Activated naive CD4-positive, alpha-beta T cell treated with anti-CD3 and anti-CD28 coated beads, Interleukin-2, amount 10 ng/mL, durations not matched to agents 7 days and 5 days (primary cell): Measurements from ENCODE around the gene LRRN4.
A peak's percentile ranks its signal among the peaks of the same experiment; 100 is the strongest.

Experiments
- CTCF ChIA-PET: fragments of 350-600 bp; sonication (Branson Sonifier 250); formaldehyde crosslinking; loops from one replicate; lab custom pipeline; 2021; ENCODE audit warnings: antibody characterized with exemption; lab: Charles Lee
- DNase-seq: peaks from one replicate; pipeline ENCODE4 v3.0.0-alpha.2; 2020
- H3K27ac Mint-ChIP-seq: one replicate; pipeline ENCODE4 v1.8.0; 2021; ENCODE audit warnings: mild to moderate bottlenecking, moderate library complexity, mixed read lengths
- H3K27me3 Mint-ChIP-seq: one replicate; pipeline ENCODE4 v1.8.0; 2021; ENCODE audit warnings: mild to moderate bottlenecking, mixed read lengths
- H3K36me3 Mint-ChIP-seq: one replicate; pipeline ENCODE4 v1.8.0; 2021; ENCODE audit warnings: mixed read lengths
- H3K4me1 Mint-ChIP-seq: one replicate; pipeline ENCODE4 v1.8.0; 2021; ENCODE audit warnings: mixed read lengths
- H3K4me3 Mint-ChIP-seq: one replicate; pipeline ENCODE4 v1.8.0; 2021; ENCODE audit warnings: mild to moderate bottlenecking, moderate library complexity, mixed read lengths
- H3K9me3 Mint-ChIP-seq: one replicate; pipeline ENCODE4 v1.8.0; 2021; ENCODE audit warnings: mixed read lengths

Gene LRRN4

DNA sequence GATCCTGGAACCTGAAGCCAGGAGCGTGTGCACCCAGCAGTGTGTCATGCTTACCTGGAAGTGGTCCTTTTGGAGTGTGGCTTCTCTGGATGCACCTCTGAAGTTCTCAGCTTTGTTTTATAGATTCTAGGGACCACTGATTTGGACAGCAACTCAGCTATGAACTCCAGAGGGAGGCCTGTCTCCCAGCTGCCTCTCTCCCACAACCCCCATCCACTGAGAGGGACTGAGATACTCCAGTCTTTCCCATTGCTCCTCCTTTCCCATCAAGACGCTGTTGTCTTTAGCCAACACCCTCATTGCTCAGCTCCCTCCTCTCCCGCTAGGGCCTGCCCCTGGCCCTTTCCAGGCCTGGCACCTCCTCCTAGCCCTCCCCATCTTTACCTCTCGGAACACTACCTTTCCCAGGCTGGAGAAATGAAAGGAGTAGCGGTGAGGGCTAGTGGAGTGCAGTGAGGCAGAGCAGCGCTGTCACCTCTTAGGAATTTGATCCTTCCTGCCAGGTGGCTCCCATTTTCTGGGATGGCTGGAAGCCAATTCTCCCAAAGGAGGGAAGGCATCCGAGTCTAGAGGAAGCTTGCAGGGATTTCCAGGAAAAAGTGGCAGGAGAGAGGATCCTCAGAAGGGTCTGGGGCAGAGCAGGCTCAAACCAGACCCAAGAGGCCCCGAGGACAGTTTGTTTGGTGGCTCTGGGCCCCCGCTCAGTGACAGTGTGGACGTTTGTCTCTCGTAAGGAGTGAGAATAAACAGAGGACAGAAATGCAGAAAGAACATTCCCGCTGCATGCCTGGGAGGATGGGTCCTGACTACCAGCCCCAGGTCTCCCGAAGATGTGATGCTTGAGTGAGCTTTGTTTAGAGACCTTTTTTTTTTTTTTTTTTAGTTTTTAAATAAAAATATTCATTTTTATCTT lies at the start of gene LRRN4:
Gene LRRN4, minus strand, starts transcription at position 285 of the 913 bp plus-strand sequence. CDS start 1,261 bp downstream, outside the sequence.
- H3K27me3 Mint-ChIP-seq, result peaks cover 66% of the 10 kb centered on the region

GRCh38 chr20:6103301-6103700 lies 49.4 kb upstream of the LRRN4 start:
- CTCF ChIA-PET, result no interaction called here
- Mint-ChIP-seq H3K27me3 (peaks cover 14% of the 10 kb centered on the region), H3K4me3 (no peak overlapping the region), H3K27ac (no peak overlapping the region), H3K36me3 (no peaks in the 10 kb centered on the region), H3K9me3 (no peaks in the 10 kb centered on the region), H3K4me1 (no peaks in the 10 kb centered on the region)
- DNase-seq, result no peak

More for the DNA sequence above, at the start of gene LRRN4:
- Mint-ChIP-seq H3K27ac (no peak within 1 kb of the TSS), H3K36me3 (no peaks in the 10 kb centered on the region), H3K9me3 (no peaks in the 10 kb centered on the region), H3K4me3 (peak within 1 kb of the TSS; percentile 27), H3K4me1 (peaks cover 6% of the 10 kb centered on the region)
- CTCF ChIA-PET, result no interaction called here
- DNase-seq, result no peak

DNA sequence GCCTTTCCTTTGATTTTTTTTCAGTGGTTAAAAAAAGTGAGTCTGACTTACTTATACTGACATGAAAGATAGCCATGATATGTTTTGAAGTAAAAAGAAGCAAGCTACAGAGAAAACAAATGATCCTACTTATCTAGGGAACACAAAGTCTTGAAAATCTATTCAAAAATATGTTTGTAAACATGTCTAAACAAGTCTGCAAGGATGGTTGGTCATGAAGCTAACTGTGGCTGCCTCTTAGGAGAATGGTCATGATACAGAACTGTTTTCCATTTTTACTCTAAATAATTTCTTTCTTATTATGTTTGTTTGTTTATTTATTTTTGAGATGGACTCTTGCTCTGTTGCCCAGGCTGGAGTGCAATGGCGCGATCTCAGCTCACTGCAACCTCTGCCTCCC lies 47.5 kb upstream of the LRRN4 start:
- no peak overlapping the region for H3K27ac Mint-ChIP-seq
- no peaks in the 10 kb centered on the region for H3K36me3 Mint-ChIP-seq
- CTCF ChIA-PET, result no interaction called here
- no peak for DNase-seq
- H3K4me1 Mint-ChIP-seq, result no peaks in the 10 kb centered on the region
- H3K4me3 Mint-ChIP-seq, result no peak overlapping the region
- H3K9me3 Mint-ChIP-seq, result no peaks in the 10 kb centered on the region
- peaks cover 14% of the 10 kb centered on the region for H3K27me3 Mint-ChIP-seq

GRCh38 chr20:6100246-6100645 lies 46.4 kb upstream of the LRRN4 start:
- Mint-ChIP-seq H3K9me3 (no peaks in the 10 kb centered on the region), H3K36me3 (no peaks in the 10 kb centered on the region), H3K4me3 (no peak overlapping the region), H3K27me3 (peaks cover 14% of the 10 kb centered on the region), H3K4me1 (no peaks in the 10 kb centered on the region), H3K27ac (no peak overlapping the region)
- DNase-seq, result no peak
- CTCF ChIA-PET, result no interaction called here

DNA sequence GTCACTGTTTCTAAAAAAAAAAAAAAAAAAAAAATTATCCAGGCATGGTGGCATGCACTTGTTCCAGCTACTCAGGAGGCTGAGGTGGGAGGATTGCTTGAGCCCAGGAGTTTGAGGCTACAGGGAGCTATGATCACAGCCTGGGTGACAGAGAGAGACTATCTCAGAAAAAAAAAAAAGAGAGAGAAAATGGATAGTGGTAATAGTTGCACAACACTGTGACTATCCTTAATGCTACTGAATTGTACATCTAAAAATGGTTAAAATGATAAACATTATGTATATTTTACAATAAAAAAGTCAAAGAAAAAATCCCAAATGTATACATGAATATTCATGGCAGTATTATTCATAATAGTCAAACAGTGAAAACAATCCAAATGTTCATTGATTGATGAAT lies 46.0 kb upstream of the LRRN4 start:
- Mint-ChIP-seq H3K27ac (no peak overlapping the region), H3K4me3 (no peak overlapping the region), H3K27me3 (peaks cover 11% of the 10 kb centered on the region), H3K4me1 (no peaks in the 10 kb centered on the region), H3K36me3 (no peaks in the 10 kb centered on the region), H3K9me3 (no peaks in the 10 kb centered on the region)
- CTCF ChIA-PET, result no interaction called here
- no peak for DNase-seq

DNA sequence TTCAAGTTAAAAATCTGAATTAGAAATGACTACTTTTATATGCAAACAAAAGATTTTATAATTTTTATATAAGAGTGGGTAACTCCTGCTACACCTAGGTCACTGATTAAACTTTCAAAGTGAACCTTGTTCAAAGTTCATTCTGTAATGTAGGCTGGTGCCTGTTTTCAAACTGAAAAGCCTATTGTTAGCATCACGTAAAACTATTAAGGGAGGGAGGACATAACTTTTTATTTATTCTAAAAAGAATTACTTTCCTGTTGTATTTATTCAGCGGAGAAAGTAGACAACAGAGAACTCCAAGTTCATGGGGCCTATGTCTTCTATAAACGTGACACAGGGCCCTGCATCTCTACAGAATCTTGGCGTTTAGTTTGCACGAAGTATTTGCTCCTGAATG lies 41.5 kb upstream of the LRRN4 start:
- Mint-ChIP-seq H3K36me3 (no peaks in the 10 kb centered on the region), H3K4me1 (no peaks in the 10 kb centered on the region), H3K4me3 (no peak overlapping the region), H3K27me3 (peaks cover 15% of the 10 kb centered on the region), H3K27ac (no peak overlapping the region), H3K9me3 (no peaks in the 10 kb centered on the region)
- CTCF ChIA-PET, result no interaction called here
- DNase-seq, result no peak

DNA sequence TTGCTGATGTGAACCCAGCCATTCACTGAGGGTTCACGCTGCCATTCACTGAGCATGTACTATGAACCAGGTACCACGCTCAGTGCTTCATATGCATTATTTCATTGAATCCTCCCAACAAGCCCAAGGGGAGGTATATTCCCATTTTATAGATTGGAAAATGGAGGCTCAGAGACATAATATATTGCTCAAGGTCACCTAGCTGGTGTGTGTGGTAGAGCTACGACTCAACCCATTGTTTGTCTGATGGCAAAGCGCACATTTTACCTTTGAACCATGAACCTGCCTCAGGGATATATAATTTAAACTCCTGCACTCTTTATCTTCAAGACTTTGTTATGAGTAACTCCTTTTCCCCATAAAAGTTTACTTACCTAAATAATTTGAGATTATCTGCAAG lies 40.7 kb upstream of the LRRN4 start:
- Mint-ChIP-seq H3K36me3 (no peaks in the 10 kb centered on the region), H3K27me3 (peaks cover 18% of the 10 kb centered on the region)

GRCh38 chr20:6094063-6094462 lies 40.2 kb upstream of the LRRN4 start:
- Mint-ChIP-seq H3K27me3 (peaks cover 18% of the 10 kb centered on the region), H3K4me3 (no peak overlapping the region)

More for the DNA sequence above, 40.7 kb upstream of the LRRN4 start:
- Mint-ChIP-seq H3K4me3 (no peak overlapping the region), H3K4me1 (no peaks in the 10 kb centered on the region), H3K9me3 (no peaks in the 10 kb centered on the region), H3K27ac (no peak overlapping the region)
- no peak for DNase-seq
- CTCF ChIA-PET, result no interaction called here

DNA sequence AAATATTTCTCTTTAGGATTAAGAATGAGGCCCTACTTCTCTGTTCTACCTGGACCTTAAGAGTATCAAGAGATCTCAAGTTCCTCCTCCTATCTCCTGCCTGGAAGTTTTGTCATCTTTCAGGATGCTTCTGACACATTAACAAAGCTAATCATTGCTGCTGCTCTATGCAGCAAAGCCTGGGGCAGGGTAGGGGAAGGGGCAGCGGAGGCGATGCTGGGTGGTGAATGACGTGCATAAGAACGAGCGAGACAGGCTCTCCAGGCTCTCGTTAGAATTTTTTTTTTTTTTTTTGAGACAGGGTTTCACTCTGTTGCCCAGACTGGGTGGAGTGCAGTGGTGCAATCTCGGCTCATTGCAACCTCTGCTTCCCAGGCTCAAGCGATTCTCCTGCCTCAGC lies 37.8 kb upstream of the LRRN4 start:
- DNase-seq, result no peak
- CTCF ChIA-PET, result interaction anchor here (0.7 kb wide), 1 partner anchor 172 kb away, joined by 3 read pairs; no protein-coding TSS in a partner anchor
- H3K4me3 Mint-ChIP-seq, result no peak overlapping the region
- H3K27ac Mint-ChIP-seq, result no peak overlapping the region
- no peaks in the 10 kb centered on the region for H3K9me3 Mint-ChIP-seq
- H3K4me1 Mint-ChIP-seq, result no peaks in the 10 kb centered on the region
- no peaks in the 10 kb centered on the region for H3K36me3 Mint-ChIP-seq
- H3K27me3 Mint-ChIP-seq, result peaks cover 22% of the 10 kb centered on the region

More at GRCh38 chr20:6094063-6094462, 40.2 kb upstream of the LRRN4 start:
- Mint-ChIP-seq H3K4me1 (no peaks in the 10 kb centered on the region), H3K36me3 (no peaks in the 10 kb centered on the region), H3K9me3 (no peaks in the 10 kb centered on the region), H3K27ac (no peak overlapping the region)
- DNase-seq, result no peak
- CTCF ChIA-PET, result no interaction called here

GRCh38 chr20:6086868-6087267 lies 33.0 kb upstream of the LRRN4 start:
- Mint-ChIP-seq H3K4me3 (no peak overlapping the region), H3K36me3 (no peaks in the 10 kb centered on the region), H3K27me3 (peaks cover 20% of the 10 kb centered on the region), H3K4me1 (no peaks in the 10 kb centered on the region), H3K27ac (no peak overlapping the region), H3K9me3 (no peaks in the 10 kb centered on the region)
- no peak for DNase-seq
- CTCF ChIA-PET, result no interaction called here

- H3K9me3 Mint-ChIP-seq, result no peaks in the 10 kb centered on the region
- no peaks in the 10 kb centered on the region for H3K4me1 Mint-ChIP-seq
- CTCF ChIA-PET, result interaction anchor here (0.6 to 1.2 kb wide), 2 partner anchors 287 to 554 kb away, joined by 3 read pairs; no protein-coding TSS in a partner anchor
- H3K4me3 Mint-ChIP-seq, result no peak overlapping the region
- no peaks in the 10 kb centered on the region for H3K36me3 Mint-ChIP-seq
- H3K27me3 Mint-ChIP-seq, result peaks cover 27% of the 10 kb centered on the region
- no peak overlapping the region for H3K27ac Mint-ChIP-seq
- DNase-seq, result no peak
Measured at GRCh38 chr20:6083926-6084325, 30.1 kb upstream of the LRRN4 start.

DNA sequence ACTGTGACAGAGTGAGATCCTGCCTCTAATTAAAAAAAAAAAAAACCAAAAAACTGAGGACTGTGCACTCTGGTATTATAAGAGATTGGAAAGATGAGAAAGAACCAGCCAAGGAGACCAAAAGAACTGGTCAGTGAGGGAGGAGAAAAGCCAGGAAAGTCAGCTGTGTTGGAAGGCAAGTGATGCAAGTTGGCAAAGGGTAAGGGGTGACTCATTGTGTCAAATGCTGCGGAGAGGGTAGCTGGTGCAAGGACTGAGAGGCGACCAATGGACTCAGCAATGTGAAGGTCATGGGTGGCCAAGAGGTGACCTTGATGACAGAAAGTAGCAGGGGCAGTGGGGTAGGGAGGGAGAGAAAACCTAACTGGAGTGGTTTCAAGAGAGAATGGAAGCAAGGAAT lies 27.4 kb upstream of the LRRN4 start:
- H3K4me3 Mint-ChIP-seq, result no peak overlapping the region
- H3K27ac Mint-ChIP-seq, result no peak overlapping the region
- no peaks in the 10 kb centered on the region for H3K36me3 Mint-ChIP-seq
- CTCF ChIA-PET, result interaction anchor here (1.3 to 1.4 kb wide), 2 partner anchors 30 to 552 kb away, joined by 3 to 6 read pairs; no protein-coding TSS in a partner anchor
- no peaks in the 10 kb centered on the region for H3K9me3 Mint-ChIP-seq
- H3K27me3 Mint-ChIP-seq, result peaks cover 30% of the 10 kb centered on the region
- no peak for DNase-seq
- no peaks in the 10 kb centered on the region for H3K4me1 Mint-ChIP-seq

- DNase-seq, result no peak
- Mint-ChIP-seq H3K4me3 (no peak overlapping the region), H3K4me1 (peaks cover 2% of the 10 kb centered on the region), H3K9me3 (no peaks in the 10 kb centered on the region), H3K27me3 (peaks cover 40% of the 10 kb centered on the region), H3K36me3 (no peaks in the 10 kb centered on the region), H3K27ac (no peak overlapping the region)
- CTCF ChIA-PET, result interaction anchor here (0.7 to 2.8 kb wide), 2 partner anchors 550 to 1713 kb away, joined by 5 to 29 read pairs; no protein-coding TSS in a partner anchor
Measured at GRCh38 chr20:6079016-6079415, 25.2 kb upstream of the LRRN4 start.

- Mint-ChIP-seq H3K4me1 (peaks cover 3% of the 10 kb centered on the region), H3K27ac (no peak overlapping the region), H3K36me3 (no peaks in the 10 kb centered on the region), H3K4me3 (no peak overlapping the region), H3K27me3 (peaks cover 29% of the 10 kb centered on the region), H3K9me3 (no peaks in the 10 kb centered on the region)
- CTCF ChIA-PET, result interaction anchor here (0.5 to 3.9 kb wide), 4 partner anchors 9 to 547 kb away, joined by 3 to 29 read pairs (median 4); no protein-coding TSS in a partner anchor
- DNase-seq, result no peak
Measured at GRCh38 chr20:6075428-6076219, 21.8 kb upstream of the LRRN4 start.
